Thyroid gland (tissue), 4 donors: ENCODE data around the gene GLCCI1. TPM values are rescaled to one million over a fixed set of nuclear protein-coding genes. Genes with fewer than 3 reads are reported as not detected.

Source experiments
- DNase-seq, 2 donors: peaks; one replicate each; pipeline ENCODE4 v3.0.0-alpha.2; 2019
- H3K27ac ChIP-seq, 3 donors: fragments of 200-600 bp; sonication (generic); 1 replicate in 2 of 3; 2 replicates in 1 of 3; pipeline ENCODE4 v1.5.1; 2016 to 2019; ENCODE audit warnings: mild to moderate bottlenecking in 1 of 3, moderate library complexity in 1 of 3
- H3K27me3 ChIP-seq: fragments of 200-600 bp; sonication (generic); one replicate; pipeline ENCODE4 v1.5.1; 2019
- H3K36me3 ChIP-seq, 2 donors: fragments of 200-600 bp; sonication (generic); one replicate each; pipeline ENCODE4 v1.5.1; 2016 to 2019
- H3K4me1 ChIP-seq, 2 donors: fragments of 200-600 bp; sonication (generic); one replicate each; pipeline ENCODE4 v1.5.1; 2017 to 2019
- H3K4me3 ChIP-seq, 3 donors: fragments of 200-600 bp; sonication (generic); replicated peaks in 1 of 3; 1 replicate in 2 of 3; 2 replicates in 1 of 3; pipeline ENCODE4 v1.5.1; 2016; ENCODE audit warnings: mild to moderate bottlenecking in 1 of 3
- H3K9me3 ChIP-seq: fragments of 200-600 bp; sonication (generic); one replicate; pipeline ENCODE4 v1.5.1; 2017
- POLR2A ChIP-seq, 2 donors: fragments of 450-650 bp; IDR thresholded peaks; one replicate each; pipeline ENCODE4 v1.6.1; 2017; ENCODE audit warnings: antibody characterized with exemption in 2 of 2, mild to moderate bottlenecking in 2 of 2, moderate library complexity in 1 of 2
- WGBS, 2 donors: methylation state at CpG; one replicate each; pipeline ENCODE4 v1.1.5; 2017; 5-methylcytosine and 5-hydroxymethylcytosine counted together
- intact Hi-C: fragments of 100-400 bp; cut with DNase I; formaldehyde crosslinking; loops from one replicate; pipeline ENCODE4 v1.15.1; 2023
- total RNA-seq, 4 donors: library from RNA; depleted of rRNA; stranded (reverse); fragments of >200 nt; gene quantifications; one replicate each; pipeline ENCODE4 v1.2.3, GENCODE V29; 2016
- TF ChIP-seq, protein P1 (sequence below), 6 experiments: fragments of 200-600 bp in 3 of 6; fragments of 450-650 bp in 3 of 6; sonication (generic) in 3 of 6; IDR thresholded peaks; one replicate each; pipeline ENCODE4 v1.5.1; 2016 to 2019; ENCODE audit warnings: antibody characterized with exemption in 6 of 6, mild to moderate bottlenecking in 2 of 6, inconsistent platforms in 1 of 6, moderate library complexity in 1 of 6

GLCCI1 gene
- total RNA-seq, 4 donors from 2014 or later = 64.1 to 115 (median 68.9) TPM

DNA sequence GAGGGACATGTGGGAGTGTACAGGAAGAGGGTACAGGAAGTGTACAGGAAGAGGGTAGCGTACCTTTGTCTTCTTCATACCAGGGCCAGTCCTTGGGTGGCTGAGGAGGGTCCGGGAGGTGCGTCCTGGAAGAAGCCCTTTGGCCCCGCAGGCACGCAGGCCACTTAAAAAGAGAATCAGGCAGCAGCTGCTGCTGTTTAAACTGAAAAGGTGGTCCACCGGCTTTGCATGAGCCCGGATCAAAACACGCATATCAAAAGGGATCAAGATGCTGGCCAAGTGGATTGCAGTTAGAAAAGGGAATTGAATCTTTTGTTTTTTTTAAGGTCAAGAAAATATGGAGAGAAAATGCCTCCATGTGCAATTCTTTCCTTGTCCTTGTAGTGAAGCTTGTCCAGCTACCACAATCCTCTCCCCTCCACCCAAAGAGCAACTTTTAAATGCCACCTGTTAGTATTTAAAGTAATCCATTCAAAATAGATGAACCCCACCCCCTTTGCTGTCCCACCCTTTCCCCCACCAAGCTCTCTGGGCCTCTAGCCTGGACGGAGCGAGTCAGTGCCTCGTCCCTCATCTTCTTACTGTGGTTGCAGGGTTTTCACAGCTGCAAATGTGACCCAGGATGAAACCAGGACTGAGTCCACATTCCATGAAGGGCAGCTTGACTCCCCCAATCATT, 142.8 kb downstream of the GLCCI1 start:
- Histone ChIP-seq H3K4me3 (no peak overlapping the region), H3K27me3 (no peaks in the 10 kb centered on the region), H3K36me3 (no peaks in the 10 kb centered on the region), H3K27ac (no peak overlapping the region), H3K4me1 (no peaks in the 10 kb centered on the region), H3K9me3 (no peaks in the 10 kb centered on the region)
- WGBS, 2 donors = 63 to 67% methylated on average over 11 of the region's 11 CpGs
- intact Hi-C loops = no loop called here
- TF ChIP-seq, protein P1, sequence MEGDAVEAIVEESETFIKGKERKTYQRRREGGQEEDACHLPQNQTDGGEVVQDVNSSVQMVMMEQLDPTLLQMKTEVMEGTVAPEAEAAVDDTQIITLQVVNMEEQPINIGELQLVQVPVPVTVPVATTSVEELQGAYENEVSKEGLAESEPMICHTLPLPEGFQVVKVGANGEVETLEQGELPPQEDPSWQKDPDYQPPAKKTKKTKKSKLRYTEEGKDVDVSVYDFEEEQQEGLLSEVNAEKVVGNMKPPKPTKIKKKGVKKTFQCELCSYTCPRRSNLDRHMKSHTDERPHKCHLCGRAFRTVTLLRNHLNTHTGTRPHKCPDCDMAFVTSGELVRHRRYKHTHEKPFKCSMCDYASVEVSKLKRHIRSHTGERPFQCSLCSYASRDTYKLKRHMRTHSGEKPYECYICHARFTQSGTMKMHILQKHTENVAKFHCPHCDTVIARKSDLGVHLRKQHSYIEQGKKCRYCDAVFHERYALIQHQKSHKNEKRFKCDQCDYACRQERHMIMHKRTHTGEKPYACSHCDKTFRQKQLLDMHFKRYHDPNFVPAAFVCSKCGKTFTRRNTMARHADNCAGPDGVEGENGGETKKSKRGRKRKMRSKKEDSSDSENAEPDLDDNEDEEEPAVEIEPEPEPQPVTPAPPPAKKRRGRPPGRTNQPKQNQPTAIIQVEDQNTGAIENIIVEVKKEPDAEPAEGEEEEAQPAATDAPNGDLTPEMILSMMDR (IDR thresholded peaks at IDR 0.05) = no peak
- TF ChIP-seq POLR2A (IDR thresholded peaks at IDR 0.05) = no peak
- no peak for DNase-seq

DNA sequence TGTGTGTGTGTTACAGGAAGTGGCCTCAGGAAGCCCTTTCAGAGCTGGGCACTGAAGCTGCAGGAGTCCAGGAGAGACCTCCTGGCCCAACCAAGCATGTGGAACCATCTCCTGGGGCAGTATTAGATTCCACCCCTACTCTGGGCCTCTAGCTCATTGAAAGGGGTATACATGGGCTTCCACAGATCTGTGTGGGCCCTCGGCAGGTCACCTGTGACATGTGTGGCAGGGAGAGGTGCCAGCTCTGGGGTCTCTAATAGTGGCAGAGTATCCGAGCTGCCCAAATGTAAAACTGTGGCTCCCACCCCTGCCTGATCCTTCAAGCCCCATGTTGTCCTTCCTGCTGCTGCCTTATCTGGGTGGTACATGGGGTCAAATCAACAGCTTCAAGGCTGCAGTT, 144.1 kb downstream of the GLCCI1 start:
- Histone ChIP-seq H3K27me3 (no peaks in the 10 kb centered on the region), H3K4me1 (no peaks in the 10 kb centered on the region), H3K9me3 (no peaks in the 10 kb centered on the region), H3K4me3 (no peak overlapping the region), H3K27ac (no peak overlapping the region), H3K36me3 (no peaks in the 10 kb centered on the region)
- TF ChIP-seq POLR2A (IDR thresholded peaks at IDR 0.05) = no peak
- TF ChIP-seq, protein P1 (IDR thresholded peaks at IDR 0.05) = no peak
- DNase-seq = no peak
- WGBS, 2 donors = 80 to 84% methylated on average over 1 to 2 of the region's 2 CpGs
- intact Hi-C loops = no loop called here

DNA sequence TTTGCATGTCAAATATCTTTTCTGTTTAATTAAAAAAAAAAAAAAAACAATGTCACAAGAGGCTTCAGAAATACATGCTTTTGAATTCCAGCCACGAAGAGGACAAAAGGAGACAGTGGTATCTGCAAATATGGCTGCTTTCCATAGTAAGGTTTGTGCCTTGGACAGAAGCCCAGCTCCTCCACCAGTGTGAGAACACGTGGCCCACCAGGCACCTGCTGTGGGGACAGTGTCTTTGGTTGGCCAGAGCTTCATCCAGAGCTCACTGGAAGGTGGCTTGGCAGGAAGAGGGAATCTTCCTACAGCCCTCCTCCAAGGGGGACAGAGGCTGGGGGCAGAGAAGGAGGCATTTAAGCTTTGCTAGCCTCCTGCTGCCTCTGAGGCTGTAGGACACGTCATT, 144.6 kb downstream of the GLCCI1 start:
- H3K9me3 ChIP-seq = no peaks in the 10 kb centered on the region
- intact Hi-C loops = no loop called here
- no peaks in the 10 kb centered on the region for H3K36me3 ChIP-seq
- H3K4me3 ChIP-seq = no peak overlapping the region
- 92 to 96% methylated on average over 3 of the region's 3 CpGs for WGBS, 2 donors
- no peaks in the 10 kb centered on the region for H3K4me1 ChIP-seq
- no peak for DNase-seq
- no peak overlapping the region for H3K27ac ChIP-seq
- no peaks in the 10 kb centered on the region for H3K27me3 ChIP-seq
- TF ChIP-seq POLR2A (IDR thresholded peaks at IDR 0.05) = no peak
- TF ChIP-seq, protein P1 (IDR thresholded peaks at IDR 0.05) = no peak

DNA sequence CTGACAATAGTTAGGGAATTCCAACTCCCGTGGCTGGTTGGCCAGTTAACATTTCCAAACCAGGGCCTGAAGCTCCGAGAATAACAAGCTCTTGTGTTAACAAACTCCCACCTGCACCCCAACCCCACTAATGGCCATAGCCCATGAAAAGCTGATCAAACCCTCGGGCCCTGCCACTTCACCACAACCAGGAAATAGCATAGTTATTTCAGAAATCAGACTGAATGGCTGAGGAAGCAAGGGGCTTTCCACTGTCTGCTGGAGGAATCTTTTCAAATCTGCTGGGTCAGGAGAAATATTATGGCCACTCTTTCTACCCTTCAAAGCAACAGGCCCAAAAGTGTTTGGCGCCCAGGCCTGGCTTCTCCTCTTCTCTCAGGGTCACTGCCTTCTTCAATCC, 145.6 kb downstream of the GLCCI1 start:
- no peak for DNase-seq
- TF ChIP-seq POLR2A (IDR thresholded peaks at IDR 0.05) = no peak
- TF ChIP-seq, protein P1 (IDR thresholded peaks at IDR 0.05) = no peak
- H3K9me3 ChIP-seq = no peaks in the 10 kb centered on the region
- H3K4me1 ChIP-seq = no peaks in the 10 kb centered on the region
- H3K27ac ChIP-seq = no peak overlapping the region
- H3K36me3 ChIP-seq = no peaks in the 10 kb centered on the region
- H3K4me3 ChIP-seq = no peak overlapping the region
- no peaks in the 10 kb centered on the region for H3K27me3 ChIP-seq
- intact Hi-C loops = no loop called here
- 88 to 90% methylated on average over 4 of the region's 4 CpGs for WGBS, 2 donors

DNA sequence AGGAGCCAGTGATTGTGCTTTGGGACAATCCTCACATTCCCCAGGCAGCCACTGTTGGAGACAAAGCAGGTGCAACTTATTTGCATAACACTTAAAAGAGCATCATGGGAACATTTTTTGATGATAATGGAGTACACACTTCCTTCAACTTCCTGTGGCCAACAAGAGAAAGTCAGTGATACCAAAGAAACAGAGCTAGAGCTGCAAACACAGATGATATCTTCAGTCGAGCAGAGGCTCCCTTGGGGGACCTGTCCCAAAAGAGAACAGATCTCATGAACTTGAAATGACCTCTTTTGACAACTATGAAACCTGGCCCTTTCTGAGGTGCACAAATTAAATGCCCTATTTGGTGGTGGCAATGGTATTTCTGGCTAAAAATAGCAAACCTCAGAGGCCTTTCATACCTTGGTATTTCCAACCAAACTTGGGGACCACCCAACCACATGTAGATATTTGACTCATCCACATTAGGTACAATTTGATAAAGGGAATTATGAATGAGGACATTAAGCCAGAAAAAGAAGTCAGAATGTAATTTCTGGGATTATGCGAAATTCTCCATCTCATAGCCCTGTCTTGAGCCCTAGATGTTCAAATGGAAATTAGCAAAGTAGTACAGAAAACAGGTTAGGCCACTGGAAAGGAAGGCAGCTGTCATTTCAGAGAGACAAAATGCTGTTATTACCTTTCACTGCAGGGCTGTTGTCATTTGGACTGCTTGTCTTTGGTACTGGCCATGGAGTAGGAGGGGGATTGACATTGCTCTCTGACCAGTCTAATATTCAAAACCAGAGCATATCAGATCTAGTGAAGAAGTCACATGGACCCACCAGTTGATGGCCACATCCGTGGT, 147.2 kb downstream of the GLCCI1 start:
- no peak for DNase-seq
- TF ChIP-seq, protein P1 (IDR thresholded peaks at IDR 0.05) = no peak
- TF ChIP-seq POLR2A (IDR thresholded peaks at IDR 0.05) = no peak
- H3K4me3 ChIP-seq = no peak overlapping the region
- no peaks in the 10 kb centered on the region for H3K27me3 ChIP-seq
- H3K4me1 ChIP-seq = no peaks in the 10 kb centered on the region
- no peak overlapping the region for H3K27ac ChIP-seq
- intact Hi-C loops = no loop called here
- H3K36me3 ChIP-seq = no peaks in the 10 kb centered on the region
- 81 to 84% methylated on average over 3 of the region's 3 CpGs for WGBS, 2 donors
- no peaks in the 10 kb centered on the region for H3K9me3 ChIP-seq
